ENCODE measurements around the gene UBXN7.

Gene UBXN7

DNA sequence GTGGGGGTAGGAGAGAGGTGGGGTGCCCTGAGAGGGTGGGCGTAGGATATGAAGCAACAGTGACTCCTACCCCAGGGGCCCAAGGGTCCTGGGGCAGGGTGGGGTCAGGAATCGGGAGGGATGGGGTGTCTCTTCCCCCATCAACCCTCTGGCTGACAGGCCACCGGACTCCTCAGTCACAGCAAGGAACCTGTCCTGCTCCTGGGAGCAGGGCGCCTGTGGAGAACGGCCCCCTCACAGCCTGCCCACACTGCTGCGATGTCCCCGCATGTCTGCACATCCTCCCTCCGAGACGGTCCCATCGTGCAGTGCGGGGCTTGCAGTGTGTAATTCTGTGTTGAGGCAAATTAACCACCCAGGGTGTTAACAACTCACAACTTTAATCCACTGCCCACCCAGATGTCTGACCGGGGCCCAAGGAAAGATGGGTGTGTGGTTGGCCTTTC, 96.7 kb downstream of the UBXN7 start:
- no peak for TF ChIP-seq CTCF (IDR thresholded peaks at IDR 0.05; ENCODE audit: low read depth, low read length)

GRCh38 chr3:196334982-196335381, 97.2 kb downstream of the UBXN7 start:
- DNase-seq (ENCODE audit: extremely low read depth, low read depth): no peak
- no peak for TF ChIP-seq CTCF (IDR thresholded peaks at IDR 0.05; ENCODE audit: low read depth, low read length)

More for the DNA sequence above, 96.7 kb downstream of the UBXN7 start:
- no peak for DNase-seq (ENCODE audit: extremely low read depth, low read depth)

DNA sequence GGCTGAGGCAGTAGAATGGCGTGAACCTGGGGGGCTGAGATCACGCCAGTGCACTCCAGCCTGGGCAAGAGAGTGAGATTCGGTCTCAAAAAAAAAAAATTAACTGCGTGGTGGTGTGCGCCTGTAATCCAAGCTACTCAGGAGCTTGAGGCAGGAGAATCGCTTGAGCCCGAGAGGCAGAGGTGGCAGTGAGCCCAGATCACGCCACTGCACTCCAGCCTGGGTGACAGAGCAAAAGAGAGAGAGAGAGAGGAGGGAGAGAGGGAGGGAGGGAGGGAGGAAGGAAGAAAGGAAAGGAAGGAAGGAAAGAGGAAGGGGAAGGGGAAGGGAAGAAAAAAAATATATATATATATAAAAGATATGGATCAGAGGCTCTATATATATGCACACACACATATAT, 100.1 kb downstream of the UBXN7 start:
- no peak for DNase-seq (ENCODE audit: extremely low read depth, low read depth)
- TF ChIP-seq CTCF (IDR thresholded peaks at IDR 0.05; ENCODE audit: low read depth, low read length): no peak

DNA sequence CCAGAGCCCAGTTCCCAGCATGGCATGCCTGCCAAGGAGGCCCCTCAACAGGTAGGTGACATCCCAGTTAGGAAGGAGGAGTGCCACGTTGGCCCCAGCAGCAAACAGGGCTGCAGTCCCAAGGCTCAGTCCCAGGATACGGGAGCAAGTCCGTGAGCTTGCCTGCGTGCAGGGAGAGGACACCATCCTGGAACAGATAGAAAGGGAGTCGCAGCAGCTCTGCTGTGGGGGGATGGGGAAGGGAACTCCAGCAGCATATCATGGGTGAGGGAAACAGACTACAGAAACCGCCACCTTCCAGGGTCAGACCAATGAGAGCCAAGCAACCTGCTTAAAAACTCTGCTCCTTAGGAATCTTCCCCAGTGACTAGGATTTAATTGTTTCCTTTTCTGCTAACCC, 104.8 kb downstream of the UBXN7 start:
- TF ChIP-seq CTCF (IDR thresholded peaks at IDR 0.05; ENCODE audit: low read depth, low read length): no peak
- DNase-seq (ENCODE audit: extremely low read depth, low read depth): no peak

GRCh38 chr3:196326936-196327335, 105.3 kb downstream of the UBXN7 start:
- DNase-seq (ENCODE audit: extremely low read depth, low read depth): no peak
- no peak for TF ChIP-seq CTCF (IDR thresholded peaks at IDR 0.05; ENCODE audit: low read depth, low read length)

- TF ChIP-seq CTCF (IDR thresholded peaks at IDR 0.05; ENCODE audit: low read depth, low read length): peak; percentile 16
- no peak for DNase-seq (ENCODE audit: extremely low read depth, low read depth)
These were observed 108.5 kb downstream of the UBXN7 start for GRCh38 chr3:196323691-196324090.

DNA sequence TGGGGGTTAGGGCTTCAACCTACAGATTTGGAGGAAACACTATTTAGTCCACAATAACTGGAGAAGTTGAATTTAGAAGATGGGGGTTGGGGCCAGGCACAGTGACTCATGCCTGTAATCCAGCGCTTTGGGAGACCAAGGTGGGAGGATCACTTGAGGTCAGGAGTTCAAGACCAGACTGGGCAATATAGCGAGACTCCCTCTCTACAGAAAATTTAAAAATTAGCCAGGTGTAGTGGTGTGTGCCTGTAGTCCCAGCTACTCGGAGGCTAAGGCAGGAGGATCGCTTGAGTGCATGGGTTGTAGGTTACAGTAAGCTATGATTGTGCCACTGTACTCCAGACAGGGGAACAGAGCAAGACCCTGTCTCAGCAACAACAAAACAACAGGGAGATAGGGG, 109.2 kb downstream of the UBXN7 start:
- DNase-seq (ENCODE audit: extremely low read depth, low read depth): no peak
- no peak for TF ChIP-seq CTCF (IDR thresholded peaks at IDR 0.05; ENCODE audit: low read depth, low read length)
